ENCODE results near the gene ATRN. TPM values are rescaled to one million over a fixed set of nuclear protein-coding genes. Genes with fewer than 3 reads are reported as not detected.

Gene ATRN
- total and polyA plus RNA-seq, 4 donors: 8.4 to 104 (median 46.0) TPM

DNA sequence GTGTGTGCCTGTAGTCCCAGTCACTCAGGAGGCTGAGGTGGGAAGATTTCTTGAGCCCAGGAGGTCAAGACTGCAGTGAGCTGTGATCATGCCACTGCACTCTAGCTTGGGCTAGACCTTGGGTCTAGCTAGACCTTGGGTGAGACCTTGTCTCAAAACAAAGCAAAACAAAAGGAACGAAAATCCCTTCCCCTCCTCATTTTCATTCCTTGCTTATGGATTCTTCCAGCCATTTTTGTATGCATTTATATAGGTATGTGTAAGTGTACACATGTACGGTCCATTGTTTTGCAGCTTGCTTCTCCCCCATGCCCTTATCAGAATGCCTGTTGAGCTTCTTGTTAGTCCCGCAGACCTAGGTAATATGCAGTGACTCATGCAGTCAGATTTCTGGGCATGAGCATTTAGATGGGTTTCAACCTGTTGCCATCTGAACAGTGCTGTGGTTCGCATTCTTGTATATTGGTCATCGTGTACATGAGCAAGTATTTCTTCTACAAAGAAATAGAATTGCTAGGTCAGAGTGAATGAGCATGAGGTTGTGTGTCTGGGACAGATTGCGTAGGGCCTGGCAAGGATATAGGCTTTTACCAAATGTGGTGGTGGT is 73.2 kb downstream of the ATRN start:
- no peak overlapping the region for H3K4me3 ChIP-seq (ENCODE audit: low read depth in 1 of 3, low read length in 3 of 3)
- H3K9me3 ChIP-seq (ENCODE audit: control insufficient read depth in 4 of 4, low read length in 3 of 4): no peaks in the 10 kb centered on the region
- 94% methylated on average over 6 of the region's 6 CpGs for WGBS
- H3K27me3 ChIP-seq (ENCODE audit: control insufficient read depth in 4 of 4, insufficient read depth in 4 of 4, low read length in 3 of 4): no peaks in the 10 kb centered on the region
- H3K27ac ChIP-seq (ENCODE audit: low read depth in 1 of 2, low read length in 2 of 2): peak overlapping the region; percentile 59 to 90
- H3K4me1 ChIP-seq (ENCODE audit: control insufficient read depth in 4 of 4, insufficient read depth in 4 of 4, low read length in 3 of 4): peaks cover 7 to 46% (median 31%) of the 10 kb centered on the region in 4 donors
- H3K36me3 ChIP-seq (ENCODE audit: control insufficient read depth in 4 of 4, insufficient read depth in 3 of 4, low read depth in 1 of 4, low read length in 3 of 4): peaks cover 0 to 4% (median 0%) of the 10 kb centered on the region in 4 donors
- no peak overlapping the region for H3K9ac ChIP-seq (ENCODE audit: low read depth in 1 of 2, low read length in 2 of 2)
- no peak for TF ChIP-seq TAF1 (conservative IDR thresholded peaks at IDR 0.05)
- no peak for TF ChIP-seq FOXA1 (IDR thresholded peaks at IDR 0.05)
- no peak for TF ChIP-seq FOXA2 (IDR thresholded peaks at IDR 0.05)
- TF ChIP-seq HNF4A (conservative IDR thresholded peaks at IDR 0.05): no peak
- TF ChIP-seq RXRA (IDR thresholded peaks at IDR 0.05): no peak
- no peak for TF ChIP-seq HNF4G (IDR thresholded peaks at IDR 0.05)
- TF ChIP-seq YY1 (IDR thresholded peaks at IDR 0.05): no peak
- TF ChIP-seq, protein P1, sequence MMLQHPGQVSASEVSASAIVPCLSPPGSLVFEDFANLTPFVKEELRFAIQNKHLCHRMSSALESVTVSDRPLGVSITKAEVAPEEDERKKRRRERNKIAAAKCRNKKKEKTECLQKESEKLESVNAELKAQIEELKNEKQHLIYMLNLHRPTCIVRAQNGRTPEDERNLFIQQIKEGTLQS (IDR thresholded peaks at IDR 0.05): no peak
- TF ChIP-seq, protein P2, sequence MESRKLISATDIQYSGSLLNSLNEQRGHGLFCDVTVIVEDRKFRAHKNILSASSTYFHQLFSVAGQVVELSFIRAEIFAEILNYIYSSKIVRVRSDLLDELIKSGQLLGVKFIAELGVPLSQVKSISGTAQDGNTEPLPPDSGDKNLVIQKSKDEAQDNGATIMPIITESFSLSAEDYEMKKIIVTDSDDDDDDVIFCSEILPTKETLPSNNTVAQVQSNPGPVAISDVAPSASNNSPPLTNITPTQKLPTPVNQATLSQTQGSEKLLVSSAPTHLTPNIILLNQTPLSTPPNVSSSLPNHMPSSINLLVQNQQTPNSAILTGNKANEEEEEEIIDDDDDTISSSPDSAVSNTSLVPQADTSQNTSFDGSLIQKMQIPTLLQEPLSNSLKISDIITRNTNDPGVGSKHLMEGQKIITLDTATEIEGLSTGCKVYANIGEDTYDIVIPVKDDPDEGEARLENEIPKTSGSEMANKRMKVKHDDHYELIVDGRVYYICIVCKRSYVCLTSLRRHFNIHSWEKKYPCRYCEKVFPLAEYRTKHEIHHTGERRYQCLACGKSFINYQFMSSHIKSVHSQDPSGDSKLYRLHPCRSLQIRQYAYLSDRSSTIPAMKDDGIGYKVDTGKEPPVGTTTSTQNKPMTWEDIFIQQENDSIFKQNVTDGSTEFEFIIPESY (IDR thresholded peaks at IDR 0.05): no peak
- TF ChIP-seq, protein P3, sequence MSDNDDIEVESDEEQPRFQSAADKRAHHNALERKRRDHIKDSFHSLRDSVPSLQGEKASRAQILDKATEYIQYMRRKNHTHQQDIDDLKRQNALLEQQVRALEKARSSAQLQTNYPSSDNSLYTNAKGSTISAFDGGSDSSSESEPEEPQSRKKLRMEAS (IDR thresholded peaks at IDR 0.05): no peak
- TF ChIP-seq, protein P4, sequence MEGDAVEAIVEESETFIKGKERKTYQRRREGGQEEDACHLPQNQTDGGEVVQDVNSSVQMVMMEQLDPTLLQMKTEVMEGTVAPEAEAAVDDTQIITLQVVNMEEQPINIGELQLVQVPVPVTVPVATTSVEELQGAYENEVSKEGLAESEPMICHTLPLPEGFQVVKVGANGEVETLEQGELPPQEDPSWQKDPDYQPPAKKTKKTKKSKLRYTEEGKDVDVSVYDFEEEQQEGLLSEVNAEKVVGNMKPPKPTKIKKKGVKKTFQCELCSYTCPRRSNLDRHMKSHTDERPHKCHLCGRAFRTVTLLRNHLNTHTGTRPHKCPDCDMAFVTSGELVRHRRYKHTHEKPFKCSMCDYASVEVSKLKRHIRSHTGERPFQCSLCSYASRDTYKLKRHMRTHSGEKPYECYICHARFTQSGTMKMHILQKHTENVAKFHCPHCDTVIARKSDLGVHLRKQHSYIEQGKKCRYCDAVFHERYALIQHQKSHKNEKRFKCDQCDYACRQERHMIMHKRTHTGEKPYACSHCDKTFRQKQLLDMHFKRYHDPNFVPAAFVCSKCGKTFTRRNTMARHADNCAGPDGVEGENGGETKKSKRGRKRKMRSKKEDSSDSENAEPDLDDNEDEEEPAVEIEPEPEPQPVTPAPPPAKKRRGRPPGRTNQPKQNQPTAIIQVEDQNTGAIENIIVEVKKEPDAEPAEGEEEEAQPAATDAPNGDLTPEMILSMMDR (IDR thresholded peaks at IDR 0.05; ENCODE audit: low read depth, low read length, missing input control): no peak
- no peak for DNase-seq (ENCODE audit: low spot score)

DNA sequence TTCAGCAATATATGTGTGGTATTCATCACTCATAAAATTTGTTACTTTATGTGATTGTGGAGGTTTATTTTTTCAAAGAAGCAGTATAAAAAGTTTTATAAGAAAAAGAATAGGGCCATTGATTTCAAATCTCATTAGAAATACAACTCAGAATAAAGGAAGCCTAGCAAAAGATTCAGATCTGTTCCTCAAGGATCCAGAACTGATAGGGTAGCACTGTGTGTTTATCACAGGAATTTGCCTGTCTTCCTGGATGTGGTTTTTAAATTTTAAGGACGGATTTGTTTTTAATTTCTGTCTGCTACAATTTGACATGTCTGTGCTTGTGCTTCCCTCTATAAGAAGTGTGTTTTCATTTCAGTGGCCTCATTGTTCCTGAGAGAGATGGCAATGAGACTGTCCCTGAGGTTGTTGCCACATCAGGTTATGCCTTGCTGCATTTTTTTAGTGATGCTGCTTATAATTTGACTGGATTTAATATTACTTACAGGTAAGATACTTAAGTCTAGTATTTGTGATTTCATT is 74.6 kb downstream of the ATRN start:
- H3K36me3 ChIP-seq (ENCODE audit: control insufficient read depth in 4 of 4, insufficient read depth in 3 of 4, low read depth in 1 of 4, low read length in 3 of 4): peaks cover 0 to 6% (median under 1%) of the 10 kb centered on the region in 4 donors
- H3K27ac ChIP-seq (ENCODE audit: low read depth in 1 of 2, low read length in 2 of 2): peak overlapping the region in 1 of 2 donors; percentile 5
- H3K4me1 ChIP-seq (ENCODE audit: control insufficient read depth in 4 of 4, insufficient read depth in 4 of 4, low read length in 3 of 4): peaks cover 7 to 47% (median 33%) of the 10 kb centered on the region in 4 donors
- H3K9ac ChIP-seq (ENCODE audit: low read depth in 1 of 2, low read length in 2 of 2): no peak overlapping the region
- no peaks in the 10 kb centered on the region for H3K9me3 ChIP-seq (ENCODE audit: control insufficient read depth in 4 of 4, low read length in 3 of 4)
- TF ChIP-seq, protein P2 (IDR thresholded peaks at IDR 0.05): no peak
- TF ChIP-seq, protein P5, sequence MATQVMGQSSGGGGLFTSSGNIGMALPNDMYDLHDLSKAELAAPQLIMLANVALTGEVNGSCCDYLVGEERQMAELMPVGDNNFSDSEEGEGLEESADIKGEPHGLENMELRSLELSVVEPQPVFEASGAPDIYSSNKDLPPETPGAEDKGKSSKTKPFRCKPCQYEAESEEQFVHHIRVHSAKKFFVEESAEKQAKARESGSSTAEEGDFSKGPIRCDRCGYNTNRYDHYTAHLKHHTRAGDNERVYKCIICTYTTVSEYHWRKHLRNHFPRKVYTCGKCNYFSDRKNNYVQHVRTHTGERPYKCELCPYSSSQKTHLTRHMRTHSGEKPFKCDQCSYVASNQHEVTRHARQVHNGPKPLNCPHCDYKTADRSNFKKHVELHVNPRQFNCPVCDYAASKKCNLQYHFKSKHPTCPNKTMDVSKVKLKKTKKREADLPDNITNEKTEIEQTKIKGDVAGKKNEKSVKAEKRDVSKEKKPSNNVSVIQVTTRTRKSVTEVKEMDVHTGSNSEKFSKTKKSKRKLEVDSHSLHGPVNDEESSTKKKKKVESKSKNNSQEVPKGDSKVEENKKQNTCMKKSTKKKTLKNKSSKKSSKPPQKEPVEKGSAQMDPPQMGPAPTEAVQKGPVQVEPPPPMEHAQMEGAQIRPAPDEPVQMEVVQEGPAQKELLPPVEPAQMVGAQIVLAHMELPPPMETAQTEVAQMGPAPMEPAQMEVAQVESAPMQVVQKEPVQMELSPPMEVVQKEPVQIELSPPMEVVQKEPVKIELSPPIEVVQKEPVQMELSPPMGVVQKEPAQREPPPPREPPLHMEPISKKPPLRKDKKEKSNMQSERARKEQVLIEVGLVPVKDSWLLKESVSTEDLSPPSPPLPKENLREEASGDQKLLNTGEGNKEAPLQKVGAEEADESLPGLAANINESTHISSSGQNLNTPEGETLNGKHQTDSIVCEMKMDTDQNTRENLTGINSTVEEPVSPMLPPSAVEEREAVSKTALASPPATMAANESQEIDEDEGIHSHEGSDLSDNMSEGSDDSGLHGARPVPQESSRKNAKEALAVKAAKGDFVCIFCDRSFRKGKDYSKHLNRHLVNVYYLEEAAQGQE (IDR thresholded peaks at IDR 0.05): no peak
- TF ChIP-seq RAD21 (IDR thresholded peaks at IDR 0.05): no peak
- TF ChIP-seq, protein P3 (IDR thresholded peaks at IDR 0.05): no peak
- TF ChIP-seq EGR1 (IDR thresholded peaks at IDR 0.05; ENCODE audit: low read depth in 2 of 2): no peak
- no peaks in the 10 kb centered on the region for H3K27me3 ChIP-seq (ENCODE audit: control insufficient read depth in 4 of 4, insufficient read depth in 4 of 4, low read length in 3 of 4)
- no peak for DNase-seq (ENCODE audit: low spot score)
- WGBS: 79% methylated on average over 1 of the region's 1 CpG
- no peak overlapping the region for H3K4me3 ChIP-seq (ENCODE audit: low read depth in 1 of 3, low read length in 3 of 3)

Data from liver (tissue), 9 donors.